GM18861 (cell line): Measurements from ENCODE around the gene S100A6.
"Not testable (repeated sequence)": the region's sequence is repeated elsewhere in the genome, so short reads cannot be mapped to it uniquely, and the experiment has no call there.

ENCODE experiments used
- ATAC-seq: cut with Tn5 transposase; IDR thresholded peaks from one replicate; pipeline ENCODE4 v1.9.1; 2021; ENCODE audit not compliant: unreplicated experiment

The S100A6 gene

DNA sequence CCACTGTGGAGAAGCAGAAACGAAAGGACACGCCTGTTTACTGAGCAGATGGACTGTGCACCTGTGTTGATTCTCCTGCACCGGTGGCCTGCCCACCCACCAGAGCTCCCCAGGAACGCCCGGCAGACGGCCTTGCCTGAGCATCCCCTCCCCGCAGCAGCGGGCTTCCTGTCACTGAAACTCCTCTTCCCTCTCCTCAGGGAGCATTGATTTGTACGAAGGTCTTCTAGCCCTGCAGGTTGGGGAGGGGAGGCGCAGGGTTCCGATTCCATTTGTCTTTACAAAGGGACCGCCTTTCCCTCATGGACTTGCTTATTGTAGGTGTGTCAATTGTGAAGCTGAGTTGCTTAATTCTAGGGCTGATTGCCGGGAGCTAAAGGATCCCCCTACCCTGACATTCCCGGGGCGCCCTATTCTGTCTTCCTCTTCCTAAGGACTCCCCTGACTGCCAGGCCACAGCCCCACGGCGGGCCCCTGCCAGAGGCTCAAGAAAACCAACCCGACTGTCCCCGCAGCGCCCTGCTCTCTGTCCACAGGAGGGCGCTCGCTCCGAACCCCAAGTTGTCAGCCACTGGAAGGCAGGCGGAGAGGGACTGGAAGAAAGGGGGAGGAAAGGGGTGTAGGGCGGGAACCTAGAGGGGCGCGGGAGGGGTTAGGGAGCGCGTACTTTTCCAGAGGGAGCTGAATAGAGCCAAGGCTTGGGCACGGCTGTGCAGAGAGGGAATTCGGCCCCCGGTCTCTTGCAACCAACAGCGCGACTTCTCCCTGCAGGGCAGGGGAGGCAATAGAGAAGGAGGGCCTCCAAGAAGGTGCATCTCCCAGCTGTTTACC is 2.8 kb downstream of the S100A6 start:
- ATAC-seq: no peak

DNA sequence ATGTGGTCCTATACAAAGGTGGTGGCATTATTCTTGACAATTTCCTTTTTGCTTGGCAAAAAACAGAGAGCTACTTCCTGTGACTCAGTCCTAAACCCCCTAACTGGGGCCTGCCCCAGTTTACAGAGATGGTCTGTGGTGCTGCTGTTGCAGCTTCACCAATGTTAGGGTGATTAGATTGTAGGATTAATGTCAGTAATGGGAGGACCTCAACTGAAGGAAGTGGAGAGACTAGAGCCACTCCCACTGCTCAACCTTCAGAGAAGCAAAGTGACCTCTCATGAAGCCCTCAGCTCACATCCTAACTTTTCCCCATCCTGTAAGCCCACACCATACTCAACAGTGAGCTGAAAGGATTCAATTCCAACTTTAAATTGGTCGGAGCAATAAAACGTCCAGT is 3.6 kb downstream of the S100A6 start:
- ATAC-seq: no peak

DNA sequence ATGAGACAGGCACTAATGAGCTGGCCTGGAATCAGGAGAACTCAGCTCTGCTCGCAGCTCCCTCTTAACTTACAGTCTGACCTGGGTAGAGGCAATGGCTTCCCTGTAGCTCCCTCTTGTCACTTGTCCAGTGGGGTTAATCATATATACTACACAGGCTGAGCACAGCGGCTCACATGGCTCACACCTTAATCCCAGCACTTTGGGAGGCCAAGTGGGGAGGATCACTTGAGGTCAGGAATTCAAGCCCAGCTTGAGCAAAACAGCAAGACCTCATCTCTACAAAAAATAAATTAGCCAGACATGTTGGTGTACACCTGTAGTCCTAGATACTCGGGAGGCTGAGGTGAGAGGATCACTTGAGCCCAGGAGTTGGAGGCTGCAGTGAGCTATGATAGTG is 4.2 kb downstream of the S100A6 start:
- ATAC-seq: no peak

DNA sequence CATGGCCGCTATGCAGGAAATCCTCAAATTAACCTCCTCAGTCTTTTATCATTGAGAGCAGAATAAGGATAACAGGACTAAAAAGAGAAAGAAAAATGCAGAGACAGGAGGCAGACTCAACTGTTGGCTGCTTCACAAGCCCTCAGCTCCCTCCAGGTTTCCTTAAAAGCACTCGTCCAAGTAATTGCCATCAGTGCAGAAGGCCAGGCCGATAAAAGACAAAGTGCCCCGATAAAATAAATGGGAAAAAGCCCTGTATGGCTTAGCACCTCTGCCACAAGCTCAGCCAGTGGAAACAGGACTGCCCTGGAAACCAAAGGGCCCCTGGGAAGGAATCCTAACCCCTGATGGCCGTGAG is 8.1 kb downstream of the S100A6 start:
- no peak for ATAC-seq

DNA sequence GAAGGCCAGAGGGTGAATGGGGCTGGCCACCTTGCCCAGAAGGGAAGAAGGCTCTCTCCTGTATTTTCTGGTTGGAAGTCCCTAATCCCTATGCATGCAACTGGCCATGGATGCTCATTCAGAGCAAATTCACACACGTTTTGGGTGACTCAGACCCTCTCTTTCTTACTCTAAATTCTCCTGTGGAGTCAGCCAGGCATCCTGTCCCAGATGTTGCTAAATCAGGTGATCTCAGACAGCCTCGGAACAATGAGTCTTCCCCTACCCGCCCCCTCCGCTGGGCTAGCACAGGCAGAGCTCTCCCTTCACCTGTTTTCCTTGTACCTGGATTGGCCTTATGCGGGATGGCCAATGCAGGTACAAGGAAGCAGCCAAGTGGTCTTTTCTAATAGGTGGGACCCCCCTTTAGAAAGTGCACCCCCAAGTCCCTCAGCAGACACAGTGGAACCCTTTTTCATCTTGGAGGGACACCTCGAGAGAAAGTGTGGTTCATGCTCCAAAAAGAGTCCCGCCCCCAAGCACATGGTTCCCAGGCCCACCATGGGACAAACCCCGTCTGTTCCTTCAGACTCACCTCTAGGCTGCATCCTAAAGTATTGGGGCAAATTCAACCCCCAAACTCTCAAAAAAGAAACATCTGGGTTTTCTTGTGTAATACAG is 8.6 kb downstream of the S100A6 start:
- ATAC-seq: no peak

DNA sequence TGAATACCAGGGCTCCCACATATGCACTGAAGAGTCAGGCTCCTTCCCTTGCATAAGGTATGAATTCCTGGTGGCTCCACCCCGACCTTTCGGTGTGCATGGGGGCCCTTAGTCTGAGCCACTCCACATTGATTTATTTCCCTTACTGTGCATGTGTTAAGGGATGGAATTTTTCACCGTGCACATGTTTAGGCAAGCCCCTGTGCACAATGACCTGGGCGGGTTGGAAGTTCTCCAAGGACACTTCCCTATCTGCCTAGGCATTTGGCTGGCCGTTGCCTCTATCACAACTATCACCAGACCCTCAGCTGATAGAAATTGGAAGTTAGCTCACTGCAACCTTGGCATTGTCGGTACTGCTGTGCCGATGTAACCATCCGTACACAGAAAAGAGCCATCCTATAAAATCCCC is 9.7 kb downstream of the S100A6 start:
- no peak for ATAC-seq

DNA sequence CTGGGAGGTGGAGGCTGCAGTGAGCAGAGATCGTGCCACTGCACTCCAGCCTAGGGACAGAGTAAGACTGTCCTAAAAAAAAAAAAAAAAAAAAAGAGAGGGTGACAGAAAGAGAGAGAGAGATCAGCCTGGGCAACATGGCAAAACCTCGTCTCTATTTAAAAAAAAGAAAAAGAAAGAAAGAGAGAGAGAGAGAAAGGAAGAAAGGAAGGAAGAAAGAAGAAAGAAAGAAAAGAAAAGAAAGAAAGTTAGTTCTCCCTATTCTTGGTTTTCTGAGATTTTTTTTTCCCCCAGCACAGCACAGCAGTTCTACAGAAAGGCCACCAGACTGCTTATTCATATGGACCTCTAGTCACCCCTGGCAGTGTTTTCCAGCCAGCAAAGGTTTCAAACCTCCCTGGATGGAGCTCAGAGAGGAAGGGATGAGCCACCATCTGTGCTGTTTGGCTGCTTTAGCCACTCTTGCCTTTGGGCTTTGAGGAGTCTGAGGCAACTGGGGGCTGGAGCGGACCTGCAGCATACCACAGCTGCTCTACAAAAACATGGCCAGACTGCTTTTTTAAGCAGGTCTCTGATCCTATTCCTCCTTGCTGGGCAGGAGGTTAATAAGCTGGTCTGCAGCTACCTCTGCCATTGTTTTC is 10.6 kb downstream of the S100A6 start:
- no peak for ATAC-seq

DNA sequence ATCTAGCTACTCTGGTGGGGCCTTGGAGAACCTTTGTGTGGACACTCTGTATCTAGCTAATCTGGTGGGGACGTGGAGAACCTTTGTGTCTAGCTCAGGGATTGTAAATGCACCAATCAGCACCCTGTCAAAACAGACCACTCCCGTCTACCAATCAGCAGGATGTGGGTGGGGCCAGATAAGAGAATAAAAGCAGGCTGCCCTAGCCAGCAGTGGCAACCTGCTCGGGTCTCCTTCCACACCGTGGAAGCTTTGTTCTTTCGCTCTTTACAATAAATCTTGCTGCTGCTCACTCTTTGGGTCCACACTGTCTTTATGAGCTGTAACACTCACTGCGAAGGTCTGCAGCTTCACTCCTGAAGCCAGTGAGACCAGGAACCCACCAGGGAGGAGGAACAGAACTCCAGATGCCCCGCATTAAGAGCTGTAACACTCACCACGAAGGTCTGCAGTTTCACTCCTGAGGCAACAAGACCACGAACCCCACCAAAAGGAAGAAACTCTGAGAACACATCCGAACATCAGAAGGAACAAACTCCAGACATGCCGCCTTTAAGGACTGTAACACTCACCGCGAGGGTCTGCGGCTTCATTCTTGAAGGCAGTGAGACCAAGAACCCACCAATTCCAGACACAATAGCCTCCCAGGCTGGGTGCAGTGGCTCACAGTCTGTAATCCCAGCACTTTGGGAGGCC is 13.3 kb downstream of the S100A6 start:
- not testable (repeated sequence) for ATAC-seq

DNA sequence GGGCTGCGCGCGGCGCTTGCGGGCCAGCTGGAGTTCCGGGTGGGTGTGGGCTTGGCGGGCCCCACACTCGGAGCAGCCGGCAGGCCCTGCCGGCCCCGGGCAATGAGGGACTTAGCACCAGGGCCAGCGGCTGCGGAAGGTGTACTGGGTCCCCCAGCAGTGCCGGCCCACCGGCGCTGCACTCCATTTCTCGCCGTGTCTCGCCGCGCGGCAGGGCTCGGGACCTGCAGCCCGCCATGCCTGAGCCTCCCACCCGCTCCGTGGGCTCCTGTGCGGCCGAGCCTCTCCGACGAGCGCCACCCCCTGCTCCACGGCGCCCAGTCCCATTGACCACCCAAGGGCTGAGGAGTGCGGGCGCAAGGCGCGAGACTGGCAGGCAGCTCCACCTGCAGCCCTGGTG is 14.0 kb downstream of the S100A6 start:
- not testable (repeated sequence) for ATAC-seq

DNA sequence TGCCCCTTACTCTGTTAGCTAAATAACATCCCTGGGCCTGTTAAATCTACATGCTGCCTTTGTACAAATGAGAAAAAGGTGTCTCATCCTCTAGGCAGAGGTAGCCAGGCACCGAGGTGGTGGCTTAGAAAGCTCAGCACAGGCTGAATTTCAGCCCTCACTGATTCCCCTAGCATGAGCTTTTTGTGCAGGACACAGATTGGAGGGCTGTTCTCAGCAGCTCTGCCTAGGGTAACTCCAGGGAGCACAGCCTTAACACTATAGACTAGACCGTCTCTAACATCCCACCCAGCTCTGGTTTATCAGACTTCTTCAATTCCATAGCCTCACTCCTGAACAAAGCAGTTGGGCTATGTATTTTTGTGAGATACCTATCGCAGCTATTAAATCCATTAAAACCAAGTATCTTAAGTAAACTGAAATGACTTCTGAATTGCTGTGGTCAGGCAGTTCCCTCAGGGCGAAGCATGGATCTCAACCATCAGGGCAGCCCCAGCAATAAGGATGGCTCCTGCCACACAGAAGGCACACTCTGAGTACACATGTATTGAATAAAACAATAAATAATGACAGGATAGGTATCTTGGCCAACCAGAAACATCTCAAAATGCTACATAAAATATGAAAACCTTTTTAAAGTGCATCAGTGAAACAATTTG is 14.8 kb downstream of the S100A6 start:
- ATAC-seq: no peak

DNA sequence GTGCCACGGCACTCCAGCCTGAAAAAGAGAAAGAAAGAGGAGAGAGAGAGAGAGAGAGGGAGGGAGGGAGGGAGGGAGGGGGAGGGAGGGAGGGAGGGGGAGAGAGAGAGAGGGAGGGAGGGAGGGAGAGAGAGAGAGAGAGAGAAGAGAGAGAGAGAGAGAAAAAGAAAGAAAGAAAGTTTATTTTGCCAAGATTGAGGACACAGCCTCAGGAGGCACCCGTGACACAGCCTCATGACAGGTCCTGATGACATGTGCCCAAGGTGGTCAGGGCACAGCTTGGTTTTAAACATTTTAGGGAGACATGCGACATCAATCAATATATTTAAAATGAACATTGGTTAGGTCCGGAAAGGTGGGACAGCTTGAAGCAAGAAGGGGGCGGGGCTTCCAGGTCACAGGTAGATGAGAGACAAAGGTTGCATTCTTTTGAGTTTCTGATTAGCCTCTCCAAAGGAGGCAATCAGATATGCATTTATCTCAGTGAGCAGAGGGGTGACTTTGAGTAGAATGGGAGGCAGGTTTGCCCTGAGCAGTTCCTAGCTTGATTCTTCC is 15.6 kb downstream of the S100A6 start:
- ATAC-seq: not testable (repeated sequence)

DNA sequence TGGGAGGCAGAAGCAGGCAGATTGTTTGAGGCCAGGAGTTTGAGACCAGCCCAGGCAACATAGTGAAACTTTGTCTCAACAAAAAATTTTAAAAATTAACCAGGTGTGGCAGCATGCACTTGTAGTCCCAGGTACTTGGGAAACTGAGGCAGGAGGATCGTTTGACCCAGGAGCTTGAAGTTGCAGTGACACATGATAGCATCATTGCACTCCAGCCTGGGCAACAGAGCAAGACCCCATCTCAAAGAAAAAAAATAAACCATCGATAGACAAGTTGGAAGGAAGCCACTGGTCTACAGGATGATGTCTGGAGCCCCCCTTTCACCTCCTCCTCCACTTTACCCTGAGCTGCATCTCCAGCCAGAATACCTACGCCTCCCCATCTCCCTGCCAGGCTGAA is 16.5 kb downstream of the S100A6 start:
- ATAC-seq: no peak

DNA sequence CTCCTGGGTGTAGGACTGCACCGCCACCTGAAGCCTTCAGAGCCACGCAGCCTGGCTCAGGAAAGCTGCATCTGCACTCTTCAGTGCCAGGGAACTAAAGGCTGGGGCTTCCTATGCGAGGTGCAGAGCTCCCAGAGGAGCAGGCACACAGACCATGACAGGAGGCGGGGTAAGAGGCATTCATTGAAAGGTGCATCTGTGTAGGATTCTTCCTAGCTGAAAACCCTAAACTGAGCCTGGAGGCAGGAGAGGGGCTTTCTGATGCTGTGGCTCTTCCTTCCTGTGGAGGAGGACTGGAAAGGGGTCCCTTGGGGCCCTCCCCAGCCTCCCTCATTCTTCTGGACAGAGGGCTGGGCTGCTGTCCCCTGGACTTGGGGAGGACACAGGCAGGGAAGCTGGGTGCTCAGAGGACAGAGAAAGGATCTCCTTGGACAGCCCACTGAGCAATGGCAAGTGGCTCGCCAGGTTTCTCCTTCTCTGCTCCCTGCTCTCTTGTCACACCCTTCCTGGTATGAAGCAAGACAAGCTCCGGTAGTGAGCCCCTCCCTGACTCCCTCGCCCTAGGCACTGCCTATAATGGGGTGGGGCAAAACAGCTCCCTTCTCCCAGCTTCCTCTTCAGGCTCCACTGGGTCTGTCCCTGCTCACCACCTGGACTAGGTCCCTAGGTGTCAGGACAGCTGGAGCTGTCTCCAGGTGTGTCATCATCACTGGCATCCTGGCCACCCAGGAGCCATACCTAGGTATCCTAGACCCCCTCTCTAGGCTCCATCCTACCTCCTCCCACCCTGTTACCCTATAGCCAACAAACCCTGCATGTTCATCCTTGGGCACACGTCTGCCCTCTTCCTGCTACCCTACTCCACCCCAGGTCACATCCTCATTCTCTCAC is 20.0 kb downstream of the S100A6 start:
- no peak for ATAC-seq

DNA sequence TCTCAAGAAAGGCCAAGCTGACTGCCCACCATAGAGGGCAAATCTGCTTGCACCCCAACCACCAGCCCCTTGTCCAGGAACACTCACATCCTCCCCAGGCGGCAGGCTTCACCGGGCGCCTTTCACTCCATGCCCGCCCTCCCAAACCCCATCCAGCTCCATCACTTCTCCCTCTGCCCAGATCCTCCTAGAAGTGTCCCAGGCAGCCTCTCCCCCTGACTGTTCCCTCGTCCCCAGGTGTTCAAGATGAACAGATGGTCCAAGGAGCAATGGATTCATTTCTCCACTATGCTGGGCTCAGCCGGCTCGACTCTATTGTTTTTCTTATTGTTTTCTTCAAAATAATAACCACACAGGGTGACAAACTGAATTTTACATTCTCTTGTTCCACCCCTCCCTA is 22.1 kb downstream of the S100A6 start:
- no peak for ATAC-seq

DNA sequence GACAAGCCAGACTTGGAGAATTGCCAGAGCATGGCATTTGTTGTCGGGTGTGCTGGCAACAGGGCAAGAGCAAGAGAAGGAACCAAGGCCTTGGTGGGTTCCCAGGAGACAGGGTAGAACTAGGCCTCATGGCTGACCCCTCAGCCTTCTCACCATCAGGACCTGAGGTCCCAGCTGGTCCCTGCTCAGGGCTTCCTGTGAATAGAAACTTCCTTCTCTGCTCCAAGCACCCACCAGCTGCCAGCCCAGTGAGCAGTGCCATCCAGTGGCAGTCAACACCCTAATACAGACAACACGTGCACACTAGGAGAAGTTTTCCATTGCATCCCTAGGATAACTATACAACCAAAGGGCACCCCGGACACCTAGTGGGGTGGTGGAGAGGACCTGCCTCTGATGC is 22.8 kb downstream of the S100A6 start:
- no peak for ATAC-seq

DNA sequence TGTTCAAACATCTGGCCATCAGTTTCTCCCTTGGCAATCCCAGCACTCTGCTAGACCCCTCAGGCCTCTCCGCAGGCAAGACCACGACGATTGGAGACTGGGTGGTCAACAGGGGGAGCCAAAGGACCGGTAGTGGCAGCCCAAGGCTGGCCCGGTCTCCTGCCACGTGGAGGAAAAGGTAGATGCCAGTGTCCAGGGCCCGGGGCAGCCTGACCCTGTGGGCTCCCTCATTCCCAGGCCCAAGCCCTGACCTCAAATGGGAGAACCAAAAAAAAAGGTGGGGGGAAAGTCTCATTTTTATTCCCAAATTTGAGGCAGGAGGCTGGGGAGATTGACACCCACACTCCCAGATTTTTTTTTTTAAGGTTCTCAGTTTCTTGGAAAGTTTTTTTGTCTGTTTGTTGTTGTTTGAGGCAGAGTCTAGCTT is 24.8 kb downstream of the S100A6 start:
- ATAC-seq: no peak

DNA sequence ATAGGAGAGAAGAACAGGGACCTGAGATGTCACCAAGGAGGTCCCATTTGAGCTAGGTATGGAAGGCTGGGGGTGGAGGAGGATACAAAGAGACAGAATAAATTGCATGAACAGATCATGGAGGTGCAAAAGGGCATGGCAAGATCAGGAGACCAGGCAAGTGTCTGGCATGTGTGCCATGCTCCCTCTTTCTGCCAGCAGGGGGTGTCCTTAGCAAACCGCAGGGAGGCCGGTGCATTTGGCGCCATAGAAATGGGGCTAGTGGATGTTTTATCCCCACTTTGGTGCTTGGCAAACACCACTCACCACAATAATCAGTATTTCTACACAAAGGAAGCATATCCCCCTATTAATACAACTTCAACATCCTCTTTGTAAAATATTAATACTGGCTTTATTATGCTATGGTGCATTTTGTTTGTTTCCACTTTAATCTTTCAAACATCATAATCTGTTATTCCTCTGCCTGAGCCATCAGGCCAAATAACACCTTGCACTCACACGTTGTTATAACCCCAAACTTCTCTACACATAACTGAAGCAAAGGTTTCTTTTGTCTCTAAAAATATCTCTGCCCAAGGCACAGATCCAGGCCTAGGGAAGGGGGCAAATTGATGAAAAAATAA is 25.9 kb downstream of the S100A6 start:
- ATAC-seq: no peak

DNA sequence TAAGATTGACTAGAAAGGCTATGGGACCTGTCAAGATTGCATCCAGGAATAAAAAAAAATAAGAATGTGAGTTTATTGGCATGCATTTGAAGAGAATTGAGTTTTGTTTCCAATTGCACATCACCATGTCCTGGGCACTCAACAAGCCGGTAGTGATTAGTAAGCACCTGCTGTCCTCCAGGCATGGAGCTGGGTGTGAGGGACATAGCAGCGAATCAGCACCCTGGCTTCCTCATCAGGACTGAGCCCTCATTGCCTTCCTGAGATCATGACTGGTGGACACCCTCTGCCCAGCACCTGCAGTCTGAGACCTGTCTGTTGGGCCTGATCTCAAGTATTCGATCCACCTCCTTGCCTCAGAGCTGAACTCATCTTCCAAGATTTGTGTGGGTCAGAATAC is 26.8 kb downstream of the S100A6 start:
- ATAC-seq: no peak

DNA sequence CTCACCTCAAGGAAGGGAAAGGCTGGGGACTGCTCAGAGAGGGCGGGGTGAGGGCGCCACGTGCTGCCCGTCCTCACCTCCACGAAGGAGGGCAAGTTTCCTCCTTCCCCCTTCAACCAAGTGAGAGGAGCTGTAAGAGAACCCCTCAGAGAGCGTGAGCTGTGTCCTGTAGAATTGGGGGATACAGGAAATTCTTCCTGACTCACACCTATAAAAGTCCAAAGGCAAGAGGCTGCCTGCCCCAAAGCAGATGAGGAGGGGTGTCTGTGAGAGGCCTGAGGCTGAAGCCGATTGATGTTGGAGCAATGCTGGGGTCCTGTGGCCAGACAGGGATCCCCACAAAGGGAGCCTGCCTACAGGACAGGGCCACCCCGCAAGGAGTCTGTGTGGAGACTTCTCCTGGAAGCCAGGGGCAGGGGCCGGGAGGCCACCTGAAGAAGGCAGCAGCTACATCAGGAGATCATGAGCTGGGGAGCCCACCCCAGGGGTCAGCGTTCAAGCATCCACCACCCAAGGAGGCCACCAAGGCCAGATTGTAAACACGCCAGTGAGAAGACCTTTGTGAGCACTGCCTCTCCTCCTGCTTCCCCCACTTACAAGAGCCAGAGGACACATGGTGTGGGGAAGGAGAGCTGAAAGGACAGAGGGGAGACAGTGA is 27.7 kb downstream of the S100A6 start:
- no peak for ATAC-seq
